ENCODE data around the gene RDH13.
"Not testable (repeated sequence)": the region's sequence is repeated elsewhere in the genome, so short reads cannot be mapped to it uniquely, and the experiment has no call there.

- TF ChIP-seq, protein P1, sequence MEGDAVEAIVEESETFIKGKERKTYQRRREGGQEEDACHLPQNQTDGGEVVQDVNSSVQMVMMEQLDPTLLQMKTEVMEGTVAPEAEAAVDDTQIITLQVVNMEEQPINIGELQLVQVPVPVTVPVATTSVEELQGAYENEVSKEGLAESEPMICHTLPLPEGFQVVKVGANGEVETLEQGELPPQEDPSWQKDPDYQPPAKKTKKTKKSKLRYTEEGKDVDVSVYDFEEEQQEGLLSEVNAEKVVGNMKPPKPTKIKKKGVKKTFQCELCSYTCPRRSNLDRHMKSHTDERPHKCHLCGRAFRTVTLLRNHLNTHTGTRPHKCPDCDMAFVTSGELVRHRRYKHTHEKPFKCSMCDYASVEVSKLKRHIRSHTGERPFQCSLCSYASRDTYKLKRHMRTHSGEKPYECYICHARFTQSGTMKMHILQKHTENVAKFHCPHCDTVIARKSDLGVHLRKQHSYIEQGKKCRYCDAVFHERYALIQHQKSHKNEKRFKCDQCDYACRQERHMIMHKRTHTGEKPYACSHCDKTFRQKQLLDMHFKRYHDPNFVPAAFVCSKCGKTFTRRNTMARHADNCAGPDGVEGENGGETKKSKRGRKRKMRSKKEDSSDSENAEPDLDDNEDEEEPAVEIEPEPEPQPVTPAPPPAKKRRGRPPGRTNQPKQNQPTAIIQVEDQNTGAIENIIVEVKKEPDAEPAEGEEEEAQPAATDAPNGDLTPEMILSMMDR (conservative IDR thresholded peaks at IDR 0.05; ENCODE audit: low read depth, low read length): not testable (repeated sequence)
- not testable (repeated sequence) for TF ChIP-seq EZH2 (IDR thresholded peaks at IDR 0.05; ENCODE audit: low read length, unreplicated experiment)
Measured at GRCh38 chr19:55107252-55107651, 44.3 kb upstream of the RDH13 start.

All from PC-3 (cell line).